ENCODE measurements around the gene CDC6.

- no peak for TF ChIP-seq CTCF (IDR thresholded peaks at IDR 0.05)
- TF ChIP-seq POLR2A (IDR thresholded peaks at IDR 0.05) = no peak
These were observed 43.9 kb upstream of the CDC6 start for GRCh38 chr17:40243761-40244160.

Measured in Peyer's patch (tissue), 4 donors.